LNCAP (cell line): ENCODE results near the gene ACYP1.

ENCODE experiments used
- CTCF ChIP-seq: fragments of 450-650 bp; IDR thresholded peaks from 2 replicates; pipeline ENCODE4 v1.5.1; 2017; ENCODE audit warnings: mild to moderate bottlenecking

Gene ACYP1

DNA sequence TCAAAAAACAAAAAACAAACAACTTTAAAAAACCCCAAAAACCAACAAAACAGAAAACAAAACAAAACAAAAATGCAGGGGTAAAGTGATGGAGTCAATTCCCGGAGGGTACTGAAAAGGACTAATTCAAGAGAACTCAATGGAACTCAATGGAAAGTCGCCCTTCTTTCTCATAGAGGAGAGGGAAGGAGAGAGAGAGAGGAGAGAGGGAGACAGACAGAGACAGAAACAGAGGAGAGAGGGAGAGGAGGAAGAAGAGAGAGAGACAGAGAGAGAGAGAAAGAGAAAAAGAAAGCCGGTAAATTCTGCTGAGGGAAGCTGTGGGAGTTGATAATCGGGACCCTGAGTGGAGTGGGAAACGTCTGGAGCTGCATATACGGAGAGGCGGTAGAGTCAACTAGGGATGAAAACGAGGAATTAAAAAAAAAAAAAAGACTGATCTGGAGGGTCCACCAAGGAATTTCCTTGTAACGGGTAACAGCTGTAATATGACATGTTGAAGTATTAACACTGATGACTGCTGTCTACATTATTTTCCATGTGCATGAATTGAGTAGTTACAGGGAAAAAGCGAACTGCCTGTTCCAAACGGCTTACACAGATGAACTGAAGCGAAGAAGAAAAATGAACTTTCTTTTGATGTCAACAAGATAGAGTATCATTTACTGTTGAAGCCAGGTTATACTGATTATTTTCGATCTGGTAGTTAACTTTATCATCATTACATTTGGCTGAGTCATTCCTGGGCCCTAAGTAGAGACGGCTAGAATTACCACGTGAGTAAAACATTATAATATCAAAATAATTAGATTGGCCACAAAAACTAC lies 4.7 kb upstream of the ACYP1 start:
- TF ChIP-seq CTCF = no peak

GRCh38 chr14:75067212-75067611 lies 3.4 kb upstream of the ACYP1 start:
- no peak for TF ChIP-seq CTCF

DNA sequence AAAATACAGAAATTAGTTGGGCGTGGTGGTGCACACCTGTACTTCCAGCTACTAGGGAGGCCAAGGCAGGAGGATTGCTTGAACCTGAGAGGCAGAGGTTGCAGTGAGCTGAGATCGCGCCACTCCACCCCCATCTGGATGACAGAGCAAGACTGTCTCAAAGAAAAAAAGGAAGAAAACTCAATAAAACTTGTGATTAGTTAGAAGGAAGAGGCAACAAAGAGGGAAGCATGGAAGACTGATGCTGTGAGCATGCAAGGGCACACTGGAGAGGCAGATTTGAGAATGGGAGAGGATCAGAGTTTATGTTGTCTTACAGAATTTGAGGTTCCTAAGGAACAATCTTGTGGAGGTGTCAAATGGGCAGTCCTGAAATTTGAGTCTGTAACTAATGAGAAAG lies 2.9 kb upstream of the ACYP1 start:
- no peak for TF ChIP-seq CTCF

DNA sequence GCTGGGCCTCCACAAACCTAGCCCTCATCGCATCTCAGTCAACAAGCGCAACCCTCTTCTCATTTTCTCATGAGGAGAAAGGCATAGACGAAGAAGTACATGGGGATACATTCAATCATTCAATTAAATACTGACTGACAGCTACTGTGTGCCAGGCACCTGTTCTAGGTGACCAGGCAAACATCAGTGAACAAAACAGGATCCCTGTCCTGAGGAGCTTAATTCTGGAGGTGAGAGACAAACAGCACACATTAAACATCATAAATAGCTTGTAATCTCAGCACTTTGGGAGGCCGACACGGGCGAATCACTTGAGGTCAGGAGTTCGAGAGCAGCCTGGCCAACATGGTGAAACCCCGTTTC lies 362 bp upstream of the ACYP1 start:
- TF ChIP-seq CTCF = no peak

GRCh38 chr14:75063013-75063412 lies 811 bp downstream of the ACYP1 start:
- TF ChIP-seq CTCF = no peak

- TF ChIP-seq CTCF = no peak
Measured at GRCh38 chr14:75060420-75060819, 3.4 kb downstream of the ACYP1 start.

GRCh38 chr14:75059642-75060041 lies 4.2 kb downstream of the ACYP1 start:
- TF ChIP-seq CTCF = no peak

DNA sequence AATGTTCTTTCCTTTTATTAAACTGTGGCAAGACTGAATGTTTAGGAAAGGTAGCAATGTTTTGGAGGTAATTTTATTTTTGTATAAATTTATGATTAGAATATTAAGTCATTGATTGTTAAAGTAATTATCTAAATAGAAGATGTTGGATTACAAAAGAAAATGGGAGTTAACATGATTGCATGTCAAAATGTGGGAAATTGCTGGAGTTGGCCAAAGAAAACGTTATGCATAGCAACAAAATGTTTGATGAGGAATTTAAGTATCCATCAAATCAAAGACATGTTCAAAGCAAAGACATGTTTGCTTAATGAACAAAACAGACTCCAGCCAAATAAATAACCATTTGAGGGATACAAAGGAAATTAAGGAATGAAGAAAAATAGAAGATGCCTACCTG lies 9.4 kb downstream of the ACYP1 start:
- no peak for TF ChIP-seq CTCF
